PC-9 (cell line): Measurements from ENCODE around the gene TSPEAR. TPM values are rescaled to one million over a fixed set of nuclear protein-coding genes. Genes with fewer than 3 reads are reported as not detected.

Experiments
- BruUV-seq: library from RNA; stranded (reverse); fragments of 400-500 nt; replicated peaks from 2 replicates; lab custom pipeline; 2021; lab: Mats Ljungman, UMichigan
- CTCF ChIA-PET: fragments of 300-600 bp; sonication (Branson Sonifier 250); formaldehyde crosslinking; loops from one replicate; lab custom pipeline; 2022; ENCODE audit warnings: antibody characterized with exemption; lab: Charles Lee
- POLR2A ChIA-PET: fragments of 300-600 bp; sonication (Branson Sonifier 250); formaldehyde crosslinking; loops from one replicate; lab custom pipeline; 2022; ENCODE audit warnings: antibody characterized with exemption; ENCODE audit not compliant: unreplicated experiment; lab: Charles Lee
- DNase-seq, 2 experiments: peaks; one replicate each; pipeline versions ENCODE4 v3.0.0 to v3.0.0-alpha.2; 2015 to 2022; ENCODE audit warnings: mixed read lengths in 1 of 2
- H2AFZ ChIP-seq: fragments of 200-600 bp; sonication (generic); 2 replicates; pipeline ENCODE4 v1.8.1; 2017; ENCODE audit warnings: antibody characterized with exemption
- H3F3A ChIP-seq: fragments of 200-600 bp; sonication (generic); 2 replicates; pipeline ENCODE4 v1.8.1; 2017; ENCODE audit warnings: antibody characterized with exemption, mild to moderate bottlenecking, low read depth; ENCODE audit not compliant: insufficient read depth
- H3K27ac ChIP-seq: fragments of 200-600 bp; sonication (generic); 2 replicates; pipeline ENCODE4 v1.6.1; 2016; ENCODE audit warnings: mixed run types
- H3K27me3 ChIP-seq: fragments of 200-600 bp; sonication (generic); 2 replicates; pipeline ENCODE4 v1.6.1; 2016; ENCODE audit warnings: low read depth, mixed run types; ENCODE audit not compliant: insufficient read depth
- H3K36me3 ChIP-seq: fragments of 200-600 bp; sonication (generic); 2 replicates; pipeline ENCODE4 v1.6.1; 2016; ENCODE audit warnings: low read depth, mixed run types
- H3K4me1 ChIP-seq: fragments of 200-600 bp; sonication (generic); replicated peaks from 2 replicates; pipeline ENCODE4 v1.6.1; 2016; ENCODE audit warnings: mixed run types; ENCODE audit not compliant: insufficient read depth
- H3K4me2 ChIP-seq: fragments of 200-600 bp; sonication (generic); 2 replicates; pipeline ENCODE4 v1.6.1; 2017; ENCODE audit warnings: mixed run types
- H3K4me3 ChIP-seq: fragments of 200-600 bp; sonication (generic); 2 replicates; pipeline ENCODE4 v1.6.1; 2016; ENCODE audit warnings: mixed run types
- H3K79me2 ChIP-seq: fragments of 200-600 bp; sonication (generic); 2 replicates; pipeline ENCODE4 v1.6.1; 2017; ENCODE audit warnings: low read depth, mixed run types
- H3K9me2 ChIP-seq: fragments of 200-600 bp; sonication (generic); 2 replicates; pipeline ENCODE4 v1.8.1; 2017; ENCODE audit warnings: mild to moderate bottlenecking; ENCODE audit not compliant: insufficient read depth
- H3K9me3 ChIP-seq: fragments of 200-600 bp; sonication (generic); 2 replicates; pipeline ENCODE4 v1.8.1; 2016; ENCODE audit warnings: low read depth; ENCODE audit not compliant: insufficient read depth
- H4K20me1 ChIP-seq: fragments of 200-600 bp; sonication (generic); 2 replicates; pipeline ENCODE4 v1.8.1; 2017; ENCODE audit not compliant: insufficient read depth
- CTCF ChIP-seq: fragments of 200-600 bp; sonication (generic); conservative IDR thresholded peaks from 2 replicates; pipeline ENCODE4 v1.6.1; 2017; ENCODE audit warnings: mixed run types, antibody characterized with exemption, mild to moderate bottlenecking, moderate library complexity
- EZH2 ChIP-seq: fragments of 200-600 bp; sonication (generic); IDR thresholded peaks from 2 replicates; pipeline ENCODE4 v1.8.0; 2017; ENCODE audit warnings: antibody characterized with exemption, low read depth
- intact Hi-C: fragments of 100-400 bp; cut with micrococcal nuclease; formaldehyde crosslinking; loops from one replicate; pipeline ENCODE4 v1.10.0; 2022; ENCODE audit not compliant: unreplicated experiment
- total RNA-seq: library from RNA; stranded (reverse); gene quantifications from 2 replicates; pipeline ENCODE4 v1.2.3, GENCODE V29; 2021

TSPEAR gene
- total RNA-seq, 1 experiment from 2014 or later, result not detected

- intact Hi-C loops, result no loop called here
- POLR2A ChIA-PET, result no interaction called here
- no peaks in the 10 kb centered on the region for H3K79me2 ChIP-seq
- CTCF ChIA-PET, result no interaction called here
- no TSS peak for BruUV-seq
- H2AFZ ChIP-seq, result no peak overlapping the region
- H3K4me1 ChIP-seq, result no peaks in the 10 kb centered on the region
- DNase-seq, result no peak
- TF ChIP-seq EZH2, result no peak
- no peak for TF ChIP-seq CTCF
- no peak overlapping the region for H3K27ac ChIP-seq
- no peaks in the 10 kb centered on the region for H3K9me3 ChIP-seq
- no peaks in the 10 kb centered on the region for H4K20me1 ChIP-seq
- no peaks in the 10 kb centered on the region for H3F3A ChIP-seq
- H3K36me3 ChIP-seq, result no peaks in the 10 kb centered on the region
- peaks cover 80% of the 10 kb centered on the region for H3K27me3 ChIP-seq
- no peaks in the 10 kb centered on the region for H3K9me2 ChIP-seq
- no peak overlapping the region for H3K4me2 ChIP-seq
- no peak overlapping the region for H3K4me3 ChIP-seq
Measured at GRCh38 chr21:44450402-44450801, 261.0 kb downstream of the TSPEAR start.

GRCh38 chr21:44449473-44450363, 261.7 kb downstream of the TSPEAR start:
- H3K36me3 ChIP-seq, result no peaks in the 10 kb centered on the region
- intact Hi-C loops, result no loop called here
- no peaks in the 10 kb centered on the region for H3K79me2 ChIP-seq
- no peak for TF ChIP-seq CTCF
- no peak for TF ChIP-seq EZH2
- H3K9me2 ChIP-seq, result no peaks in the 10 kb centered on the region
- no peaks in the 10 kb centered on the region for H3F3A ChIP-seq
- H3K4me1 ChIP-seq, result no peaks in the 10 kb centered on the region
- DNase-seq, result no peak
- peaks cover 87% of the 10 kb centered on the region for H3K27me3 ChIP-seq
- no TSS peak for BruUV-seq
- POLR2A ChIA-PET, result no interaction called here
- no peak overlapping the region for H3K4me3 ChIP-seq
- no peaks in the 10 kb centered on the region for H3K9me3 ChIP-seq
- H4K20me1 ChIP-seq, result no peaks in the 10 kb centered on the region
- H3K27ac ChIP-seq, result no peak overlapping the region
- H3K4me2 ChIP-seq, result no peak overlapping the region
- CTCF ChIA-PET, result no interaction called here
- H2AFZ ChIP-seq, result no peak overlapping the region

GRCh38 chr21:44448651-44449131, 262.7 kb downstream of the TSPEAR start:
- no peak overlapping the region for H3K4me2 ChIP-seq
- H4K20me1 ChIP-seq, result no peaks in the 10 kb centered on the region
- H2AFZ ChIP-seq, result no peak overlapping the region
- H3K9me3 ChIP-seq, result no peaks in the 10 kb centered on the region
- H3K36me3 ChIP-seq, result no peaks in the 10 kb centered on the region
- no peaks in the 10 kb centered on the region for H3K9me2 ChIP-seq
- TF ChIP-seq CTCF, result no peak
- no peak for TF ChIP-seq EZH2
- H3F3A ChIP-seq, result no peaks in the 10 kb centered on the region
- H3K4me1 ChIP-seq, result no peaks in the 10 kb centered on the region
- BruUV-seq, result no TSS peak
- H3K27ac ChIP-seq, result no peak overlapping the region
- no peaks in the 10 kb centered on the region for H3K79me2 ChIP-seq
- POLR2A ChIA-PET, result no interaction called here
- CTCF ChIA-PET, result no interaction called here
- DNase-seq, result no peak
- intact Hi-C loops, result no loop called here
- no peak overlapping the region for H3K4me3 ChIP-seq
- peaks cover 88% of the 10 kb centered on the region for H3K27me3 ChIP-seq

Other genes starting within 250 kb of the TSPEAR start
- gene KRTAP10-1, start 171.4 kb downstream of the TSPEAR start, total RNA-seq, result not detected in 2 replicates
- gene KRTAP10-2, start 160.1 kb downstream of the TSPEAR start, total RNA-seq, result not detected in 2 replicates
- gene KRTAP10-3, start 152.8 kb downstream of the TSPEAR start, total RNA-seq, result not detected in 2 replicates
- gene KRTAP10-4, start 137.8 kb downstream of the TSPEAR start, total RNA-seq, result not detected in 2 replicates
- not detected in 2 replicates for gene KRTAP10-5, start 131.0 kb downstream of the TSPEAR start, total RNA-seq
- gene KRTAP10-6, start 119.1 kb downstream of the TSPEAR start, total RNA-seq, result not detected in 2 replicates
- not detected in 2 replicates for gene KRTAP10-7, start 111.0 kb downstream of the TSPEAR start, total RNA-seq
- gene KRTAP10-8, start 99.5 kb downstream of the TSPEAR start, total RNA-seq, result not detected in 2 replicates
- gene KRTAP10-9, start 84.5 kb downstream of the TSPEAR start, total RNA-seq, result not detected in 2 replicates
- not detected in 2 replicates for gene KRTAP10-10, start 74.2 kb downstream of the TSPEAR start, total RNA-seq
- not detected in 2 replicates for gene KRTAP10-11, start 65.2 kb downstream of the TSPEAR start, total RNA-seq
- not detected in 2 replicates for gene KRTAP12-4, start 56.9 kb downstream of the TSPEAR start, total RNA-seq
- gene KRTAP12-3, start 53.6 kb downstream of the TSPEAR start, total RNA-seq, result not detected in 2 replicates
- gene KRTAP12-2, start 44.6 kb downstream of the TSPEAR start, total RNA-seq, result not detected in 2 replicates
- not detected in 2 replicates for gene KRTAP12-1, start 29.4 kb downstream of the TSPEAR start, total RNA-seq
- not detected in 2 replicates for gene KRTAP10-12, start 14.4 kb downstream of the TSPEAR start, total RNA-seq
- gene UBE2G2, start 90.2 kb upstream of the TSPEAR start, total RNA-seq, result 51.9 and 52.7 TPM in 2 replicates
- gene SUMO3, start 106.5 kb upstream of the TSPEAR start, total RNA-seq, result 79.6 and 81.5 TPM in 2 replicates
- gene PTTG1IP, start 162.1 kb upstream of the TSPEAR start, total RNA-seq, result 162 and 174 TPM in 2 replicates
- 3.6 and 6.0 TPM in 2 replicates for gene ITGB2, start 209.3 kb upstream of the TSPEAR start, total RNA-seq
- 22.8 and 30.4 TPM in 2 replicates for gene SLX9, start 228.5 kb upstream of the TSPEAR start, total RNA-seq